ENCODE measurements around the gene ANKS1A. TPM values are rescaled to one million over a fixed set of nuclear protein-coding genes. Genes with fewer than 3 reads are reported as not detected.

The ANKS1A gene
- total RNA-seq, 1 experiment from 2014 or later, result 21.7 TPM

- ChIA-PET CTCF (no interaction called here), POLR2A (ENCODE audit: low non-redundant PET) (no interaction called here)
- Histone ChIP-seq H3K4me1 (ENCODE audit: insufficient read depth, low read length, poor library complexity, severe bottlenecking) (peaks cover 19% of the 10 kb centered on the region), H3K9me3 (ENCODE audit: low read depth, low read length, poor library complexity, severe bottlenecking) (no peaks in the 10 kb centered on the region), H3K27me3 (replicated peaks; ENCODE audit: insufficient read depth, low read depth, low read length, poor library complexity) (no peaks in the 10 kb centered on the region), H3K27ac (ENCODE audit: low read depth, low read length, poor library complexity, severe bottlenecking) (no peak overlapping the region), H3K36me3 (ENCODE audit: insufficient read depth, low read length, poor library complexity, severe bottlenecking) (no peaks in the 10 kb centered on the region), H3K4me3 (ENCODE audit: low read depth, low read length, poor library complexity, severe bottlenecking) (no peak overlapping the region)
- TF ChIP-seq EZH2 (IDR thresholded peaks at IDR 0.05; ENCODE audit: borderline replicate concordance, low read depth, low read length, poor library complexity, severe bottlenecking) (no peak), CTCF (conservative IDR thresholded peaks at IDR 0.05; ENCODE audit: low read depth, low read length) (no peak)
- BruUV-seq (replicated peaks), result no TSS peak
- DNase-seq (ENCODE audit: low spot score), result no peak
- intact Hi-C loops (cut with micrococcal nuclease; ENCODE audit: unreplicated experiment), result no loop called here
These were observed 163.0 kb downstream of the ANKS1A start for GRCh38 chr6:35051997-35052583.

- no peaks in the 10 kb centered on the region for H3K36me3 ChIP-seq (ENCODE audit: insufficient read depth, low read length, poor library complexity, severe bottlenecking)
- H3K4me3 ChIP-seq (ENCODE audit: low read depth, low read length, poor library complexity, severe bottlenecking), result no peak overlapping the region
- ChIA-PET CTCF (no interaction called here), POLR2A (ENCODE audit: low non-redundant PET) (no interaction called here)
- peaks cover 11% of the 10 kb centered on the region for H3K4me1 ChIP-seq (ENCODE audit: insufficient read depth, low read length, poor library complexity, severe bottlenecking)
- H3K27ac ChIP-seq (ENCODE audit: low read depth, low read length, poor library complexity, severe bottlenecking), result no peak overlapping the region
- no peak for DNase-seq (ENCODE audit: low spot score)
- H3K9me3 ChIP-seq (ENCODE audit: low read depth, low read length, poor library complexity, severe bottlenecking), result no peaks in the 10 kb centered on the region
- TF ChIP-seq EZH2 (IDR thresholded peaks at IDR 0.05; ENCODE audit: borderline replicate concordance, low read depth, low read length, poor library complexity, severe bottlenecking) (no peak), CTCF (conservative IDR thresholded peaks at IDR 0.05; ENCODE audit: low read depth, low read length) (no peak)
- H3K27me3 ChIP-seq (replicated peaks; ENCODE audit: insufficient read depth, low read depth, low read length, poor library complexity), result no peaks in the 10 kb centered on the region
- intact Hi-C loops (cut with micrococcal nuclease; ENCODE audit: unreplicated experiment), result no loop called here
- no TSS peak for BruUV-seq (replicated peaks)
These were observed 163.9 kb downstream of the ANKS1A start for GRCh38 chr6:35052694-35053565.

- no TSS peak for BruUV-seq (replicated peaks)
- no peaks in the 10 kb centered on the region for H3K36me3 ChIP-seq (ENCODE audit: insufficient read depth, low read length, poor library complexity, severe bottlenecking)
- no peak for TF ChIP-seq EZH2 (IDR thresholded peaks at IDR 0.05; ENCODE audit: borderline replicate concordance, low read depth, low read length, poor library complexity, severe bottlenecking)
- no peak for TF ChIP-seq CTCF (conservative IDR thresholded peaks at IDR 0.05; ENCODE audit: low read depth, low read length)
- no peak for DNase-seq (ENCODE audit: low spot score)
- peaks cover 3% of the 10 kb centered on the region for H3K4me1 ChIP-seq (ENCODE audit: insufficient read depth, low read length, poor library complexity, severe bottlenecking)
- H3K9me3 ChIP-seq (ENCODE audit: low read depth, low read length, poor library complexity, severe bottlenecking), result no peaks in the 10 kb centered on the region
- CTCF ChIA-PET, result no interaction called here
- H3K27me3 ChIP-seq (replicated peaks; ENCODE audit: insufficient read depth, low read depth, low read length, poor library complexity), result no peaks in the 10 kb centered on the region
- intact Hi-C loops (cut with micrococcal nuclease; ENCODE audit: unreplicated experiment), result no loop called here
- H3K4me3 ChIP-seq (ENCODE audit: low read depth, low read length, poor library complexity, severe bottlenecking), result no peak overlapping the region
- no peak overlapping the region for H3K27ac ChIP-seq (ENCODE audit: low read depth, low read length, poor library complexity, severe bottlenecking)
- POLR2A ChIA-PET (ENCODE audit: low non-redundant PET), result no interaction called here
These were observed 164.6 kb downstream of the ANKS1A start for GRCh38 chr6:35053701-35054100.
